Fibroblast of peridontal ligament (primary cell): Measurements from ENCODE around the gene CDH23.

Experiments
- DNase-seq: peaks from one replicate; pipeline ENCODE4 v3.0.0-alpha.2; 2010; ENCODE audit errors: extremely low read depth

The CDH23 gene

GRCh38 chr10:71773221-71773971 is 376.7 kb downstream of the CDH23 start, which contains the start of gene VSIR:
TSS of gene VSIR (minus strand) at chr10:71773520. CDS start at chr10:71773439, 81 bp downstream.
- peak; percentile 74 for DNase-seq

GRCh38 chr10:71774916-71775702 is 378.4 kb downstream of the CDH23 start:
- no peak for DNase-seq

- no peak for DNase-seq
Measured at GRCh38 chr10:71776481-71776925, 379.8 kb downstream of the CDH23 start.

GRCh38 chr10:71777213-71777985 is 380.7 kb downstream of the CDH23 start:
- no peak for DNase-seq

GRCh38 chr10:71778071-71778825 is 381.5 kb downstream of the CDH23 start:
- no peak for DNase-seq

- DNase-seq: no peak
Measured at GRCh38 chr10:71779641-71780040, 382.9 kb downstream of the CDH23 start.

- DNase-seq: no peak
Measured at GRCh38 chr10:71780156-71780555, 383.4 kb downstream of the CDH23 start.

GRCh38 chr10:71780719-71781118 is 384.0 kb downstream of the CDH23 start:
- no peak for DNase-seq

- DNase-seq: no peak
Measured at GRCh38 chr10:71782221-71782916, 385.6 kb downstream of the CDH23 start.

GRCh38 chr10:71782917-71783490 is 386.3 kb downstream of the CDH23 start:
- DNase-seq: no peak

GRCh38 chr10:71783917-71784678 is 387.4 kb downstream of the CDH23 start:
- no peak for DNase-seq

GRCh38 chr10:71784679-71785272 is 388.1 kb downstream of the CDH23 start:
- DNase-seq: no peak

- DNase-seq: no peak
Measured at GRCh38 chr10:71788954-71789353, 392.2 kb downstream of the CDH23 start.

GRCh38 chr10:71789871-71790270 is 393.2 kb downstream of the CDH23 start:
- no peak for DNase-seq

- DNase-seq: no peak
Measured at GRCh38 chr10:71790749-71791440, 394.2 kb downstream of the CDH23 start.

- peak; percentile 33 for DNase-seq
Measured at GRCh38 chr10:71795248-71795647, 398.5 kb downstream of the CDH23 start.

- no peak for DNase-seq
Measured at GRCh38 chr10:71796749-71797405, 400.2 kb downstream of the CDH23 start.
